ENCODE measurements around the gene LLCFC1. TPM values are rescaled to one million over a fixed set of nuclear protein-coding genes. Genes with fewer than 3 reads are reported as not detected.
A peak's percentile ranks its signal among the peaks of the same experiment; 100 is the strongest.

LLCFC1 gene
- total and polyA plus RNA-seq, 2 experiments from 2014 or later = not detected

- H3K27me3 Mint-ChIP-seq (ENCODE audit: insufficient read depth, low read depth, poor library complexity) = peaks cover 5% of the 10 kb centered on the region
- H3K4me1 Mint-ChIP-seq = peaks cover 4% of the 10 kb centered on the region
- H3K4me2 ChIP-seq = no peak overlapping the region
- H3K4me3 Mint-ChIP-seq = no peak overlapping the region
- ATAC-seq = no peak
- no peaks in the 10 kb centered on the region for H3K9me2 ChIP-seq (ENCODE audit: insufficient read depth)
- no peak overlapping the region; the same call in 1 of the 2 replicates for H2AFZ ChIP-seq
- H3K4me3 ChIP-seq = no peak overlapping the region
- no peaks in the 10 kb centered on the region for H3K79me2 ChIP-seq (replicated peaks; ENCODE audit: insufficient read depth)
- H4K20me1 ChIP-seq (replicated peaks; ENCODE audit: insufficient read depth) = no peaks in the 10 kb centered on the region
- TF ChIP-seq ZNF462 (CRISPR knock-in tag; IDR thresholded peaks at IDR 0.05) (no peak), CREB1 (CRISPR knock-in tag; IDR thresholded peaks at IDR 0.05; ENCODE audit: low read depth) (no peak), JUNB (IDR thresholded peaks at IDR 0.05; ENCODE audit: unreplicated experiment) (no peak), REST (IDR thresholded peaks at IDR 0.05; ENCODE audit: unreplicated experiment) (no peak), NANOG (IDR thresholded peaks at IDR 0.05; ENCODE audit: borderline replicate concordance) (no peak), ZNF114 (CRISPR knock-in tag; IDR thresholded peaks at IDR 0.05) (no peak), STAT1 (IDR thresholded peaks at IDR 0.05; ENCODE audit: unreplicated experiment) (no peak), POLR2AphosphoS5 (IDR thresholded peaks at IDR 0.05; ENCODE audit: low read depth) (no peak), EZH2phosphoT487 (IDR thresholded peaks at IDR 0.05; ENCODE audit: unreplicated experiment) (no peak), ZNF331 (CRISPR knock-in tag; IDR thresholded peaks at IDR 0.05; ENCODE audit: low read depth) (no peak), EZH2 (IDR thresholded peaks at IDR 0.05; ENCODE audit: low read depth, unreplicated experiment) (no peak), CTCF (conservative IDR thresholded peaks at IDR 0.05; ENCODE audit: low read depth in 2 of 2) (no peak), ETS1 (IDR thresholded peaks at IDR 0.05) (no peak)
- no peaks in the 10 kb centered on the region for H3F3A ChIP-seq (replicated peaks; ENCODE audit: low read depth)
- no peak for DNase-seq (ENCODE audit: low spot score)
- H3K27ac ChIP-seq (ENCODE audit: low read depth) = no peak overlapping the region
- H3K27me3 ChIP-seq (ENCODE audit: insufficient read depth) = no peaks in the 10 kb centered on the region
- no peaks in the 10 kb centered on the region for H3K4me1 ChIP-seq (ENCODE audit: insufficient read depth)
- H3K36me3 ChIP-seq (ENCODE audit: insufficient read depth) = no peaks in the 10 kb centered on the region
- H3K36me3 Mint-ChIP-seq (ENCODE audit: low read depth) = no peaks in the 10 kb centered on the region; the same call in 2 of the 3 replicates
- H3K9me3 Mint-ChIP-seq = peaks cover 5% of the 10 kb centered on the region; the same call in 2 of the 3 replicates
- H3K27ac Mint-ChIP-seq = peak overlapping the region; percentile 13; the same call in 1 of the 2 replicates
Observed at GRCh38 chr7:142890874-142891485, 48.3 kb upstream of the LLCFC1 start.

Measured in GM23338 (cell line).